Gastrocnemius medialis (tissue), 4 donors: ENCODE results near the gene OSCP1. TPM values are rescaled to one million over a fixed set of nuclear protein-coding genes. Genes with fewer than 3 reads are reported as not detected.
A peak's percentile ranks its signal among the peaks of the same experiment; 100 is the strongest.

Experiments
- ATAC-seq, 2 donors: fragments of 150-250 bp; one replicate each; pipeline ENCODE4 v1.9.1; 2016
- DNase-seq, 2 donors: peaks; one replicate each; pipeline ENCODE4 v3.0.0-alpha.2; 2019
- H3K27ac ChIP-seq, 4 donors: fragments of 200-600 bp; sonication (generic); 1 replicate in 1 of 4; 2 replicates in 3 of 4; pipeline ENCODE4 v1.5.1; 2016 to 2018; ENCODE audit warnings: mild to moderate bottlenecking in 2 of 4, moderate library complexity in 1 of 4
- H3K27me3 ChIP-seq, 3 donors: fragments of 200-600 bp; sonication (generic) in 2 of 3; 1 replicate in 1 of 3; 2 replicates in 2 of 3; pipeline versions ENCODE4 v1.5.1 to v1.6.0; 2016 to 2019; ENCODE audit warnings: mild to moderate bottlenecking in 1 of 3, moderate library complexity in 1 of 3
- H3K36me3 ChIP-seq, 2 donors: fragments of 200-600 bp; sonication (generic) in 1 of 2; one replicate each; pipeline ENCODE4 v1.5.1; 2017 to 2018
- H3K4me1 ChIP-seq, 2 donors: fragments of 200-600 bp; sonication (generic) in 1 of 2; one replicate each; pipeline ENCODE4 v1.5.1; 2016 to 2017; ENCODE audit warnings: mild to moderate bottlenecking in 2 of 2
- H3K4me3 ChIP-seq, 4 donors: fragments of 200-600 bp; sonication (generic) in 3 of 4; 1 replicate in 1 of 4; 2 replicates in 3 of 4; pipeline ENCODE4 v1.5.1; 2016 to 2019; ENCODE audit warnings: mild to moderate bottlenecking in 2 of 4
- H3K9me3 ChIP-seq, 3 donors: fragments of 200-600 bp; sonication (generic) in 2 of 3; 1 replicate in 1 of 3; 2 replicates in 2 of 3; pipeline ENCODE4 v1.5.1; 2016 to 2019
- CTCF ChIP-seq, 5 experiments: fragments of 450-650 bp in 3 of 5; fragments of 200-600 bp in 2 of 5; sonication (generic) in 2 of 5; IDR thresholded peaks in 4 of 5; conservative IDR thresholded peaks in 1 of 5; 1 replicate in 4 of 5; 2 replicates in 1 of 5; pipeline ENCODE4 v1.5.1; 2016 to 2019; ENCODE audit warnings: antibody characterized with exemption in 5 of 5, mild to moderate bottlenecking in 3 of 5, moderate library complexity in 3 of 5
- POLR2A ChIP-seq, 2 donors: fragments of 450-650 bp; IDR thresholded peaks; one replicate each; pipeline ENCODE4 v1.6.1; 2017; ENCODE audit warnings: antibody characterized with exemption in 2 of 2, mild to moderate bottlenecking in 2 of 2, moderate library complexity in 2 of 2
- in situ Hi-C, 4 donors: fragments of 200-750 bp; cut with MboI; loops; one replicate each; pipeline versions ENCODE4 v1.15.0 to v1.8.0; 2017; ENCODE audit warnings: low sequenced_read_pairs in 4 of 4
- intact Hi-C: fragments of 100-400 bp; cut with DNase I; formaldehyde crosslinking; loops from one replicate; pipeline ENCODE4 v1.15.1; 2023; ENCODE audit warnings: low total_unique reads
- total RNA-seq, 4 donors: library from RNA; depleted of rRNA; stranded (reverse); fragments of >200 nt; gene quantifications; one replicate each; pipeline versions ENCODE4 v1.1.0 to v1.2.3, GENCODE V29; 2016

OSCP1 gene
- 1 to 10 TPM; 3.3 to 6.7 (median 4.7) TPM for total RNA-seq

GRCh38 chr1:36450270-36450918, at the start of gene OSCP1:
TSS of gene OSCP1 (minus strand) at chr1:36450451. CDS start at chr1:36450369, 82 bp downstream.
- peak; percentile 98 to 99 for ATAC-seq
- H3K27me3 ChIP-seq: no peaks in the 10 kb centered on the region
- peak within 1 kb of the TSS; percentile 90 to 97 (median 95) for H3K27ac ChIP-seq
- H3K4me1 ChIP-seq: peaks cover 5 to 11% of the 10 kb centered on the region in 2 donors
- intact Hi-C loops (loop anchor here (1.0 kb wide), 1 partner anchor 14 kb away; the partner anchor contains the start of gene MRPS15), in situ Hi-C loops (no loop called here)
- no peaks in the 10 kb centered on the region for H3K9me3 ChIP-seq
- DNase-seq: peak; percentile 89 to 94
- peaks cover 0 to 14% of the 10 kb centered on the region in 2 donors for H3K36me3 ChIP-seq
- TF ChIP-seq CTCF (IDR thresholded peaks at IDR 0.05 in 4 of 5, conservative IDR thresholded peaks at IDR 0.05 in 1 of 5) (no peak), POLR2A (IDR thresholded peaks at IDR 0.05) (peak; percentile 84 to 92)
- peak within 1 kb of the TSS; percentile 73 to 85 (median 76) for H3K4me3 ChIP-seq

- H3K9me3 ChIP-seq: no peaks in the 10 kb centered on the region
- H3K4me1 ChIP-seq: no peaks in the 10 kb centered on the region
- DNase-seq (no peak), ATAC-seq (no peak)
- no peak for TF ChIP-seq POLR2A (IDR thresholded peaks at IDR 0.05)
- no peak for TF ChIP-seq CTCF (IDR thresholded peaks at IDR 0.05 in 4 of 5, conservative IDR thresholded peaks at IDR 0.05 in 1 of 5)
- H3K36me3 ChIP-seq: no peaks in the 10 kb centered on the region
- H3K27me3 ChIP-seq: peaks cover 0 to 2% (median 0%) of the 10 kb centered on the region in 3 donors
- intact Hi-C loops: no loop called here
- no peak overlapping the region for H3K27ac ChIP-seq
- H3K4me3 ChIP-seq: no peak overlapping the region
- in situ Hi-C loops: no loop called here
Measured at GRCh38 chr1:36497207-36497606, 47.0 kb upstream of the OSCP1 start.

- Histone ChIP-seq H3K4me3 (no peak overlapping the region), H3K27me3 (peaks cover 0 to 2% (median 0%) of the 10 kb centered on the region in 3 donors), H3K36me3 (no peaks in the 10 kb centered on the region), H3K9me3 (no peaks in the 10 kb centered on the region), H3K27ac (no peak overlapping the region), H3K4me1 (no peaks in the 10 kb centered on the region)
- in situ Hi-C loops (no loop called here), intact Hi-C loops (no loop called here)
- TF ChIP-seq POLR2A (IDR thresholded peaks at IDR 0.05) (no peak), CTCF (IDR thresholded peaks at IDR 0.05 in 4 of 5, conservative IDR thresholded peaks at IDR 0.05 in 1 of 5) (no peak)
- no peak for ATAC-seq
- DNase-seq: no peak
Measured at GRCh38 chr1:36494971-36495370, 44.7 kb upstream of the OSCP1 start.

GRCh38 chr1:36493524-36493923, 43.3 kb upstream of the OSCP1 start:
- no peaks in the 10 kb centered on the region for H3K36me3 ChIP-seq
- TF ChIP-seq POLR2A (IDR thresholded peaks at IDR 0.05) (no peak), CTCF (IDR thresholded peaks at IDR 0.05 in 4 of 5, conservative IDR thresholded peaks at IDR 0.05 in 1 of 5) (no peak)
- no peak overlapping the region for H3K27ac ChIP-seq
- peaks cover 0 to 2% (median 0%) of the 10 kb centered on the region in 3 donors for H3K27me3 ChIP-seq
- no peak overlapping the region for H3K4me3 ChIP-seq
- DNase-seq (no peak), ATAC-seq (no peak)
- in situ Hi-C loops (no loop called here), intact Hi-C loops (no loop called here)
- H3K9me3 ChIP-seq: no peaks in the 10 kb centered on the region
- no peaks in the 10 kb centered on the region for H3K4me1 ChIP-seq
